NB4 (cell line): Measurements from ENCODE around the gene ZNF439.
"Not testable (repeated sequence)": the region's sequence is repeated elsewhere in the genome, so short reads cannot be mapped to it uniquely, and the experiment has no call there.

ENCODE experiments used
- DNase-seq: peaks from one replicate; pipeline ENCODE4 v3.0.0; 2010; ENCODE audit warnings: low read depth
- H3K4me3 ChIP-seq: one replicate; pipeline ENCODE4 v1.5.1; 2011; ENCODE audit warnings: mild to moderate bottlenecking, low read depth, low read length, moderate library complexity
- CTCF ChIP-seq: IDR thresholded peaks from one replicate; pipeline ENCODE4 v1.5.1; 2012; ENCODE audit warnings: low read depth, low read length
- MAX ChIP-seq: IDR thresholded peaks from 2 replicates; pipeline ENCODE4 v1.6.1; 2011; ENCODE audit warnings: low read depth, low read length
- MYC ChIP-seq: IDR thresholded peaks from 2 replicates; pipeline ENCODE4 v1.6.1; 2011; ENCODE audit warnings: low read depth, low read length
- POLR2A ChIP-seq: IDR thresholded peaks from 2 replicates; pipeline ENCODE4 v1.6.1; 2011; ENCODE audit warnings: mild to moderate bottlenecking; ENCODE audit not compliant: insufficient read length; ENCODE audit errors: extremely low read depth

Gene ZNF439

GRCh38 chr19:11821474-11822109 is 26.9 kb upstream of the ZNF439 start:
- no peak overlapping the region for H3K4me3 ChIP-seq
- no peak for DNase-seq
- TF ChIP-seq CTCF (no peak), MYC (no peak), POLR2A (no peak), MAX (no peak)

- DNase-seq = not testable (repeated sequence)
Observed at GRCh38 chr19:11828957-11829876, 19.3 kb upstream of the ZNF439 start.

GRCh38 chr19:11832253-11832912 is 16.1 kb upstream of the ZNF439 start:
- no peak for TF ChIP-seq POLR2A
- no peak for TF ChIP-seq MAX
- no peak for TF ChIP-seq CTCF
- TF ChIP-seq MYC = no peak
- no peak overlapping the region for H3K4me3 ChIP-seq
- DNase-seq = no peak

More at GRCh38 chr19:11828957-11829876, 19.3 kb upstream of the ZNF439 start:
- H3K4me3 ChIP-seq = not testable (repeated sequence)

GRCh38 chr19:11833541-11833940 is 15.0 kb upstream of the ZNF439 start:
- TF ChIP-seq POLR2A = no peak
- no peak for TF ChIP-seq MYC
- TF ChIP-seq CTCF = no peak
- TF ChIP-seq MAX = no peak
- no peak for DNase-seq
- H3K4me3 ChIP-seq = no peak overlapping the region

- DNase-seq, H3K4me3 ChIP-seq: not testable (repeated sequence)
Observed at GRCh38 chr19:11835626-11836066, 12.9 kb upstream of the ZNF439 start.

- no peak for DNase-seq
- TF ChIP-seq CTCF (no peak), MYC (no peak), MAX (no peak), POLR2A (no peak)
Observed at GRCh38 chr19:11843722-11844121, 4.8 kb upstream of the ZNF439 start.

GRCh38 chr19:11847615-11848014 is 911 bp upstream of the ZNF439 start:
- H3K4me3 ChIP-seq, DNase-seq: not testable (repeated sequence)

More at GRCh38 chr19:11843722-11844121, 4.8 kb upstream of the ZNF439 start:
- no peak overlapping the region for H3K4me3 ChIP-seq
